GM12865 (cell line): ENCODE results near the gene HPRT1.
A peak's percentile ranks its signal among the peaks of the same experiment; 100 is the strongest.

Experiments
- DNase-seq: peaks from one replicate; pipeline ENCODE4 v3.0.0; 2010; ENCODE audit warnings: low read depth
- H3K4me3 ChIP-seq: 2 replicates; pipeline ENCODE4 v1.5.1; 2011; ENCODE audit warnings: mild to moderate bottlenecking, low read depth, low read length, control low read depth
- TF ChIP-seq, protein P1 (sequence below): IDR thresholded peaks from 2 replicates; pipeline ENCODE4 v1.5.1; 2011; ENCODE audit warnings: low read length, control low read depth, low read depth, inconsistent platforms; ENCODE audit not compliant: insufficient read depth; ENCODE audit errors: missing control alignments

Gene HPRT1

DNA sequence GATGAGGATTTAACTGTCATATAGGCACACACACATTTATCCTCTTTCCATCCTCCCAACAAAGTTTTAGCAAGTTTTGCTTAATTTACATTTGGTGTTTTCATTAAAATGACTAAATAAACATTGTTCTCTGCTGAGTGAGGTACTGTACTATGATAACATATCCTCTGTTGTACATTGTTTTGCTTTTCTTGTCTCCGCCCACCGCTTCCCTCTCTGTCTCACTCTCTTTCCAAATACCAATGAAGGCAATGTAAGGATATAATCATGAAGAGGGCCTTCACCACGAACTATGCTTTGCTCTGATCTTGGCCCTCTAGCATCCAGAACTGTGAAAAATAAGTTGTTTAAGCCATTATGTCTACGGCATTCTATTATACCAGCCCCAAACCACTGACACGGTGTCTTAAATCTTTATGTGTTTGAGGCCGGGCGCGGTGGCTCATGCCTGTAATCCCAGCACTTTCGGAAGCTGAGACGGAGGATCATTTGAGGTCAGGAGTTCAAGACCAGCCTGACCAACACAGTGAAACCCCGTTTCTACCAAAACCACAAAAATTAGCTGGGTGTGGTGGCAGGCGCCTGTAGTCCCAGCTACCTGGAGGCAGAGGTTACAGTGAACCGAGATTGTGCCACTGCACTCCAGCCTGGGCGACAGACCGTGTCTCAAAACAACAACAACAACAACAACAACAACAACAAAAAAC is 65.3 kb downstream of the HPRT1 start:
- no peak overlapping the region for H3K4me3 ChIP-seq
- no peak for DNase-seq
- TF ChIP-seq, protein P1, sequence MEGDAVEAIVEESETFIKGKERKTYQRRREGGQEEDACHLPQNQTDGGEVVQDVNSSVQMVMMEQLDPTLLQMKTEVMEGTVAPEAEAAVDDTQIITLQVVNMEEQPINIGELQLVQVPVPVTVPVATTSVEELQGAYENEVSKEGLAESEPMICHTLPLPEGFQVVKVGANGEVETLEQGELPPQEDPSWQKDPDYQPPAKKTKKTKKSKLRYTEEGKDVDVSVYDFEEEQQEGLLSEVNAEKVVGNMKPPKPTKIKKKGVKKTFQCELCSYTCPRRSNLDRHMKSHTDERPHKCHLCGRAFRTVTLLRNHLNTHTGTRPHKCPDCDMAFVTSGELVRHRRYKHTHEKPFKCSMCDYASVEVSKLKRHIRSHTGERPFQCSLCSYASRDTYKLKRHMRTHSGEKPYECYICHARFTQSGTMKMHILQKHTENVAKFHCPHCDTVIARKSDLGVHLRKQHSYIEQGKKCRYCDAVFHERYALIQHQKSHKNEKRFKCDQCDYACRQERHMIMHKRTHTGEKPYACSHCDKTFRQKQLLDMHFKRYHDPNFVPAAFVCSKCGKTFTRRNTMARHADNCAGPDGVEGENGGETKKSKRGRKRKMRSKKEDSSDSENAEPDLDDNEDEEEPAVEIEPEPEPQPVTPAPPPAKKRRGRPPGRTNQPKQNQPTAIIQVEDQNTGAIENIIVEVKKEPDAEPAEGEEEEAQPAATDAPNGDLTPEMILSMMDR, result no peak

DNA sequence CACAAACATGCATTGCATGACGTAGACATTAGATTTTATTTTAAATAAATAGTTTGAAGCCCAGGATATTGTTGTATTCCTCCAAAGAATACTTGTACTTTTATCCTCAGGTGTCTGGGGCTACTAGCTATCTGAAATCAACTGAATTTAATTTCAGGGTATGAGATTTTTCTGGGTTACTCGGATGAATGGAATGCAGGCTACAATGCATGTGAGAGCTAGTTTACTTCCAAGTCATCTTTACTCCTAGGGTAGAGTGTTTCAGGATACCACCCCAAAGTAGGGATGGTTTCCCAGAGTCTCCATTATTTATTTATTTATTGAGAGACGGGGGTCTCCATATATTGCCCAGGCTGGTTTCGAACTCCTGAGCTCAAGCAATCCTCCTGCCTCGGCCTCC is 66.4 kb downstream of the HPRT1 start:
- no peak for DNase-seq
- no peak overlapping the region for H3K4me3 ChIP-seq
- TF ChIP-seq, protein P1, result no peak

DNA sequence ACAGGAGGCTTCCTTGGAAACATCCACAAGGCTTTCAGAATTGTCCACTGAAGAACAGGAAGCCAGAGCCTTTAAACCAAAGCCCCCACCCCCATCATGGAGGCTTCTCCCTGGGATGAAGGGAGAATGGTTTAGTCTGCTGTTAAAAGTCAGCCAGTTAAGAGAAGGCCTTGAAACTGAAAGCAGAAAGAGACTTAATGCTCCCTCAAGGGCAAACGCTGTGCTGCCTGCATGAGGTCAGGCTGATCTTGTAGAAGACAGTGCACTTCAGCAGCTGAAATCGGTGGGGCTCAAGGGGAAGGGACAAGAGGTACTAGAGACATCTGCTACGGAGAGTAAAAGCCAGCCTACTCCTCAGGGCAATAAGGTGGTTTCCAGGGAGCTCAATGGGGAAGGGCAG is 69.0 kb downstream of the HPRT1 start:
- TF ChIP-seq, protein P1, result no peak
- no peak overlapping the region for H3K4me3 ChIP-seq
- peak; percentile 32 for DNase-seq

DNA sequence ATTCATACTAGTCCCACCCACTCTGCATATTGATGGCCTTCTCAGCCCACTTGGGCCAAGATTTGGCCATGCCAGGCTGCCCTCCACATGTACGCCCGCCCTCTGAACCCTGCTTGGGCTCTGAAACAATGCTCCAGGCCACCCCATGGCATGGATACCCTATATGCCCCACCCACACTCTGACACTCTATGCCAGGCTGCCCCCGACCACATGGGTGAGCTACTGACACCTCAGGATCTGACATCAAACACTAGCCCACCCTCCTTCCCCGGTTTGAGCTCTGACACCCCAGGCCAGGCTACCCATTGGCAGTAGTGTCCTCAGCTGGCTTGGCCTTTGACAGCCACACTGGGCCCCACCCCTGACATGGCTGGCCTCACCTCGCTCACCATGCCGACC is 69.5 kb downstream of the HPRT1 start:
- no peak for DNase-seq
- TF ChIP-seq, protein P1, result no peak

DNA sequence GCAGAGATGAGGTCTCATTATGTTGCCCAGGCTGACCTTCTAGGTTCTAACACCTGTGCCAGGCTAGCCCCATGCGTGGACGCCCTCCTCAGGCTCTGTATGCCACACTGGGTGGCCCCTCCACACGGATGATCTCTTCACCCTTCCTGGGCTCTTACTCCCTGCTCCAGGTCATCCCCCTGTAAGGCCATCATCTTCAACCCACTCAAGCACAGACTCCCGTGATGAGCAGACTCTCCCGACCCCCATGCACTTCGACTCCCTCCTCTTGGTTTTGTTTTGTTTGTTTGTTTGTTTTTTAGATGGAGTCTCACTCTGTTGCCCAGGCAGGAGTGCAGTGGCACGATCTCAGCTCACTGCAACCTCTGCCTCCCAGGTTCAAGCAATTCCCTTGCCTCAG is 70.9 kb downstream of the HPRT1 start:
- no peak for DNase-seq
- H3K4me3 ChIP-seq, result no peak overlapping the region
- TF ChIP-seq, protein P1, result no peak

More for the DNA sequence above, 69.5 kb downstream of the HPRT1 start:
- no peak overlapping the region for H3K4me3 ChIP-seq

DNA sequence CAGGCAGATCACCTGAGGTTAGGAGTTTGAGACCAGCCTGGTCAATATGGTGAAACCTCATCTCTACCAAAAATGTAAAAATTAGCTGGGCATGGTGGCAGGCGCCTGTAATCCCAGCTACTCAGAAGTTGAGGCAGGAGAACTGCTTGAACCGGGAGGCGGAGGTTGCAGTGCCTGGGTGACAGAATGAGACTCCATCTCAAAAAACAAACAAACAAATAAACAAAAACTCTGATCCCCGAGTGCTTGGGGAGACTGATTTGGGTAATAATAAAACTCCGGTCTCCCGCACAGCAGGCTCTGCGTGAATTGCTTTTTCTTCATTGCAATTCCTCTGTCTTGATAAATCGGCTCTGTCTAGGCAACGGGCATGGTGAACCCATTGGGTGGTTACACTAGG is 73.4 kb downstream of the HPRT1 start:
- no peak for DNase-seq
- H3K4me3 ChIP-seq, result no peak overlapping the region
- TF ChIP-seq, protein P1, result no peak

DNA sequence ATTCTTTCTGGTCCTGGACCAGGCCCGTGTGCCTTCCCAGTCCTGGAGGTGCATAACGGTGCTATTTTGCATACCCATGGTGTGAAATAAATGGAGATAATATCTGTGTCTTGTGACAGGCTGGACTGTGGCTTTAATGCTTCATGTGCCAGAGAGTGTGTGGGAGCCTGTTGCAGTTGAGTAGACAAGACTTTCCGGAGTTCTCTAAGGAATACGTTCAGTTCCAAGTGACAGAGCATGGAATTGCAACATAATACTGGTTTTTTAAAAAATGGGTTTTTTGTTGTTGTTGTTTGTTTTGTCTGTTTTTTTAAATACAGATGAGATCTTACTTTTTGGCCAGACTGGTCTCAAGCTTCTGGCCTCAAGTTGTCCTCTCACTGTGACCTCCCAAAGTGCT is 74.0 kb downstream of the HPRT1 start:
- TF ChIP-seq, protein P1, result no peak
- H3K4me3 ChIP-seq, result no peak overlapping the region
- no peak for DNase-seq
